T-helper 1 cell treated with Interleukin-12 subunit alpha and Interleukin-12 subunit beta and Interleukin-4 antibody, amounts not matched to agents 30 ng/mL and 1 ng/mL, for 36 hours (primary cell): ENCODE data around the gene TXNRD1. TPM values are rescaled to one million over a fixed set of nuclear protein-coding genes. Genes with fewer than 3 reads are reported as not detected.
"Not testable (repeated sequence)": the region's sequence is repeated elsewhere in the genome, so short reads cannot be mapped to it uniquely, and the experiment has no call there.

Source experiments
- intact Hi-C: fragments of 100-400 bp; cut with micrococcal nuclease; formaldehyde crosslinking; loops from one replicate; pipeline ENCODE4 v1.15.1; 2024
- total RNA-seq: library from RNA; stranded (reverse); gene quantifications from 2 replicates; pipeline ENCODE4 v1.2.3, GENCODE V29; 2022

Gene TXNRD1
- total RNA-seq, 1 donor from 2014 or later = 88.5 TPM

GRCh38 chr12:104387190-104387589, 171.6 kb downstream of the TXNRD1 start:
- intact Hi-C loops = no loop called here

GRCh38 chr12:104394086-104394485, 178.5 kb downstream of the TXNRD1 start:
- intact Hi-C loops = not testable (repeated sequence)

Other genes starting within 250 kb of the TXNRD1 start
- 52.5 and 55.4 TPM in 2 replicates for gene TDG, start 249.9 kb upstream of the TXNRD1 start, total RNA-seq
- gene GLT8D2, start 165.6 kb upstream of the TXNRD1 start, total RNA-seq = 0.12 and 0.24 TPM in 2 replicates
- gene HCFC2, start 151.2 kb upstream of the TXNRD1 start, total RNA-seq = 17.7 and 18.5 TPM in 2 replicates
- 18.4 and 19.5 TPM in 2 replicates for gene NFYB, start 77.6 kb upstream of the TXNRD1 start, total RNA-seq
- 6.9 and 8.2 TPM in 2 replicates for gene EID3, start 88.0 kb downstream of the TXNRD1 start, total RNA-seq
- gene CHST11, start 241.2 kb downstream of the TXNRD1 start, total RNA-seq = 120 and 122 TPM in 2 replicates